Activated B cell treated with CpG ODN at 0.5 μM for 24 hours (primary cell): ENCODE data around the gene XPNPEP2. TPM values are rescaled to one million over a fixed set of nuclear protein-coding genes. Genes with fewer than 3 reads are reported as not detected.
A peak's percentile ranks its signal among the peaks of the same experiment; 100 is the strongest.
"Not testable (repeated sequence)": the region's sequence is repeated elsewhere in the genome, so short reads cannot be mapped to it uniquely, and the experiment has no call there.

Source experiments
- ATAC-seq: fragments of 200-7000 bp; cut with Tn5 transposase; one replicate; pipeline ENCODE4 v1.10.0; 2021; ENCODE audit warnings: low read depth, mild to moderate bottlenecking, moderate library complexity
- CTCF ChIA-PET: fragments of 350-600 bp; sonication (Branson Sonifier 250); formaldehyde crosslinking; loops from one replicate; lab custom pipeline; 2021; ENCODE audit warnings: antibody characterized with exemption; lab: Charles Lee
- POLR2A ChIA-PET: fragments of 350-600 bp; sonication (Branson Sonifier 250); formaldehyde crosslinking; loops from one replicate; lab custom pipeline; 2021; ENCODE audit warnings: antibody characterized with exemption; lab: Charles Lee
- DNase-seq: peaks from one replicate; pipeline ENCODE4 v3.0.0; 2022
- H3K27ac Mint-ChIP-seq: one replicate; pipeline ENCODE4 v1.8.0; 2020; ENCODE audit warnings: mixed read lengths
- H3K27me3 Mint-ChIP-seq: one replicate; pipeline ENCODE4 v1.8.0; 2021; ENCODE audit warnings: mixed read lengths
- H3K36me3 Mint-ChIP-seq: one replicate; pipeline ENCODE4 v1.8.0; 2021; ENCODE audit warnings: low read depth, mixed read lengths
- H3K4me1 Mint-ChIP-seq: one replicate; pipeline ENCODE4 v1.8.0; 2021; ENCODE audit warnings: mixed read lengths
- H3K4me3 Mint-ChIP-seq: one replicate; pipeline ENCODE4 v1.8.0; 2020; ENCODE audit warnings: mild to moderate bottlenecking, mixed read lengths
- H3K9me3 Mint-ChIP-seq: one replicate; pipeline ENCODE4 v1.8.0; 2020; ENCODE audit warnings: mixed read lengths
- intact Hi-C: fragments of 100-400 bp; cut with micrococcal nuclease; formaldehyde crosslinking; loops from one replicate; pipeline ENCODE4 v1.15.1; 2024
- total RNA-seq: library from RNA; stranded (reverse); gene quantifications from 2 replicates; pipeline ENCODE4 v1.2.3, GENCODE V29; 2022
- TF ChIP-seq, protein P1 (sequence below): fragments of 200-600 bp; IDR thresholded peaks from one replicate; pipeline ENCODE4 v1.8.0; 2022; ENCODE audit warnings: antibody characterized with exemption, mild to moderate bottlenecking

XPNPEP2 gene
- total RNA-seq, 1 donor from 2014 or later = 0.07 TPM

GRCh38 chrX:129741880-129742758 is 3.3 kb downstream of the XPNPEP2 start:
- intact Hi-C loops = no loop called here
- Mint-ChIP-seq H3K27ac (peak overlapping the region; percentile 24), H3K36me3 (no peaks in the 10 kb centered on the region), H3K4me3 (no peak overlapping the region), H3K9me3 (no peaks in the 10 kb centered on the region), H3K27me3 (no peaks in the 10 kb centered on the region), H3K4me1 (peaks cover 23% of the 10 kb centered on the region)
- ChIA-PET CTCF (no interaction called here), POLR2A (no interaction called here)
- TF ChIP-seq, protein P1, sequence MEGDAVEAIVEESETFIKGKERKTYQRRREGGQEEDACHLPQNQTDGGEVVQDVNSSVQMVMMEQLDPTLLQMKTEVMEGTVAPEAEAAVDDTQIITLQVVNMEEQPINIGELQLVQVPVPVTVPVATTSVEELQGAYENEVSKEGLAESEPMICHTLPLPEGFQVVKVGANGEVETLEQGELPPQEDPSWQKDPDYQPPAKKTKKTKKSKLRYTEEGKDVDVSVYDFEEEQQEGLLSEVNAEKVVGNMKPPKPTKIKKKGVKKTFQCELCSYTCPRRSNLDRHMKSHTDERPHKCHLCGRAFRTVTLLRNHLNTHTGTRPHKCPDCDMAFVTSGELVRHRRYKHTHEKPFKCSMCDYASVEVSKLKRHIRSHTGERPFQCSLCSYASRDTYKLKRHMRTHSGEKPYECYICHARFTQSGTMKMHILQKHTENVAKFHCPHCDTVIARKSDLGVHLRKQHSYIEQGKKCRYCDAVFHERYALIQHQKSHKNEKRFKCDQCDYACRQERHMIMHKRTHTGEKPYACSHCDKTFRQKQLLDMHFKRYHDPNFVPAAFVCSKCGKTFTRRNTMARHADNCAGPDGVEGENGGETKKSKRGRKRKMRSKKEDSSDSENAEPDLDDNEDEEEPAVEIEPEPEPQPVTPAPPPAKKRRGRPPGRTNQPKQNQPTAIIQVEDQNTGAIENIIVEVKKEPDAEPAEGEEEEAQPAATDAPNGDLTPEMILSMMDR = no peak
- ATAC-seq = no peak
- DNase-seq = no peak

DNA sequence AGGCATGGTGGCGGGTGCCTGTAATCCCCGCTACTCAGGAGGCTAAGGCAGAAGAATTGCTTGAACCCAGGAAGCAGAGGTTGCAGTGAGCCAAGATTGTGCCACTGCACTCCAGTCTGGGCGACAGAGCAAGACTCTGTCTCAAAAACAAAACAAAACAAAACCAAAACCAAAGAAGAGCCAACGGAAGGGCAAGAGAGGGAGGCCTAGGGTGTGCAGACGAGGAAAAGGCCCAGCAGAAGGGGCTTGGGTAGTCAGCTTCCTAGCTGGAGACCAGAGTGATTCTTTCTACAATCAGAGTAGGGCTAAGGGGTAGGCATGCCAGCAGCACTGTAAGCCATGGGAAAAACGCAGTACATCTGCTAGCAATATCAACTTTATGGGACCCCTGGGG is 4.0 kb downstream of the XPNPEP2 start:
- DNase-seq, H3K9me3 Mint-ChIP-seq, POLR2A ChIA-PET, intact Hi-C loops, H3K27me3 Mint-ChIP-seq, CTCF ChIA-PET, H3K4me3 Mint-ChIP-seq, H3K36me3 Mint-ChIP-seq, ATAC-seq: not testable (repeated sequence)
- peak overlapping the region; percentile 24 for H3K27ac Mint-ChIP-seq
- H3K4me1 Mint-ChIP-seq = peaks cover 18% of the 10 kb centered on the region

- DNase-seq (no peak), ATAC-seq (no peak)
- CTCF ChIA-PET = no interaction called here
- POLR2A ChIA-PET = no interaction called here
- intact Hi-C loops = no loop called here
- H3K36me3 Mint-ChIP-seq = no peaks in the 10 kb centered on the region
- no peak overlapping the region for H3K27ac Mint-ChIP-seq
- H3K9me3 Mint-ChIP-seq = no peaks in the 10 kb centered on the region
- no peak overlapping the region for H3K4me3 Mint-ChIP-seq
- H3K27me3 Mint-ChIP-seq = no peaks in the 10 kb centered on the region
- TF ChIP-seq, protein P1 = no peak
- H3K4me1 Mint-ChIP-seq = peaks cover 11% of the 10 kb centered on the region
These were observed 5.0 kb downstream of the XPNPEP2 start for GRCh38 chrX:129743821-129744220.

- ATAC-seq (no peak), DNase-seq (no peak)
- no peak overlapping the region for H3K27ac Mint-ChIP-seq
- TF ChIP-seq, protein P1 = no peak
- no peak overlapping the region for H3K4me3 Mint-ChIP-seq
- no peaks in the 10 kb centered on the region for H3K27me3 Mint-ChIP-seq
- ChIA-PET POLR2A (no interaction called here), CTCF (no interaction called here)
- intact Hi-C loops = no loop called here
- H3K4me1 Mint-ChIP-seq = peaks cover 11% of the 10 kb centered on the region
- no peaks in the 10 kb centered on the region for H3K9me3 Mint-ChIP-seq
- no peaks in the 10 kb centered on the region for H3K36me3 Mint-ChIP-seq
These were observed 6.1 kb downstream of the XPNPEP2 start for GRCh38 chrX:129744861-129745321.

GRCh38 chrX:129746557-129747470 is 8.0 kb downstream of the XPNPEP2 start:
- H3K9me3 Mint-ChIP-seq = no peaks in the 10 kb centered on the region
- no peaks in the 10 kb centered on the region for H3K36me3 Mint-ChIP-seq
- POLR2A ChIA-PET = interaction anchor here (0.5 to 1.3 kb wide), 2 partner anchors 26 to 27 kb away, joined by 3 read pairs; no protein-coding TSS in a partner anchor
- intact Hi-C loops = no loop called here
- no peaks in the 10 kb centered on the region for H3K27me3 Mint-ChIP-seq
- H3K27ac Mint-ChIP-seq = no peak overlapping the region
- peaks cover 7% of the 10 kb centered on the region for H3K4me1 Mint-ChIP-seq
- no peak for DNase-seq
- CTCF ChIA-PET = no interaction called here
- ATAC-seq = no peak
- TF ChIP-seq, protein P1 = no peak
- no peak overlapping the region for H3K4me3 Mint-ChIP-seq
